HepG2 (cell line): ENCODE measurements around the gene ANKDD1A. TPM values are rescaled to one million over a fixed set of nuclear protein-coding genes. Genes with fewer than 3 reads are reported as not detected.

ENCODE experiments used
- ATAC-seq: fragments of 200-7000 bp; cut with Tn5 transposase; 3 replicates; pipeline ENCODE4 v1.9.1; 2020; ENCODE audit warnings: mild to moderate bottlenecking, moderate library complexity
- BruUV-seq: library from RNA; stranded (reverse); fragments of 400-500 nt; replicated peaks from 2 replicates; lab custom pipeline; 2021; lab: Mats Ljungman, UMichigan
- CTCF ChIA-PET: fragments of 300-600 bp; formaldehyde crosslinking; extraction: SDS; loops from one replicate; lab custom pipeline; 2021; ENCODE audit warnings: low total read pairs, inconsistent platforms, low intra/inter-chr PET ratio; lab: Yijun Ruan, JAX
- POLR2A ChIA-PET: fragments of 350-600 bp; sonication (Branson Sonifier 250); formaldehyde crosslinking; loops from one replicate; lab custom pipeline; 2020; ENCODE audit warnings: antibody characterized with exemption, inconsistent platforms; lab: Yijun Ruan, JAX
- DNase-seq: peaks from one replicate; pipeline ENCODE4 v3.0.0-alpha.2; 2015; ENCODE audit warnings: low spot score
- FAIRE-seq: peaks from 3 replicates; lab custom pipeline; 2011; peaks lifted over from hg19 to GRCh38; lab: Jason Lieb, UNC
- H2AFZ ChIP-seq: one replicate; pipeline ENCODE4 v1.6.1; 2011; ENCODE audit warnings: low read length, inconsistent platforms
- H3K27ac ChIP-seq: fragments of 300-600 bp; 3 replicates; pipeline ENCODE4 v1.8.0; 2011; ENCODE audit warnings: mixed run types, mild to moderate bottlenecking, mixed read lengths, low read length, inconsistent platforms; ENCODE audit not compliant: insufficient read depth; ENCODE audit errors: extremely low read length
- H3K27me3 ChIP-seq, 2 experiments: fragments of 200-600 bp in 1 of 2; 2 replicates in 1 of 2; 3 replicates in 1 of 2; pipeline versions ENCODE4 v1.6.0 to v1.8.0; 2011; ENCODE audit warnings: low read length in 2 of 2, mild to moderate bottlenecking in 2 of 2, moderate library complexity in 2 of 2, inconsistent platforms in 1 of 2; ENCODE audit not compliant: insufficient read depth in 2 of 2, control insufficient read depth in 1 of 2
- H3K36me3 ChIP-seq, 2 experiments: fragments of 200-600 bp in 1 of 2; replicated peaks in 1 of 2; 2 replicates in 1 of 2; 3 replicates in 1 of 2; pipeline versions ENCODE4 v1.5.1 to v1.8.0; 2011; ENCODE audit warnings: low read length in 2 of 2, inconsistent platforms in 1 of 2; ENCODE audit not compliant: insufficient read depth in 2 of 2, control insufficient read depth in 1 of 2
- H3K4me1 ChIP-seq: 2 replicates; pipeline ENCODE4 v1.5.1; 2012; ENCODE audit warnings: low read length, inconsistent platforms; ENCODE audit not compliant: insufficient read depth
- H3K4me2 ChIP-seq: 2 replicates; pipeline ENCODE4 v1.6.0; 2011; ENCODE audit warnings: low read depth, low read length, inconsistent platforms
- H3K4me3 ChIP-seq, 3 experiments: fragments of 200-600 bp in 1 of 3; sonication (generic), shearing (Covaris generic) in 1 of 3; replicated peaks in 1 of 3; 2 replicates each; pipeline ENCODE4 v1.5.1; 2011 to 2016; ENCODE audit warnings: low read length in 3 of 3, inconsistent platforms in 2 of 3, low read depth in 2 of 3, mild to moderate bottlenecking in 2 of 3, control low read depth in 1 of 3, mixed read lengths in 1 of 3; ENCODE audit not compliant: insufficient read depth in 1 of 3
- H3K79me2 ChIP-seq: one replicate; pipeline ENCODE4 v1.6.1; 2011; ENCODE audit warnings: low read length, inconsistent platforms; ENCODE audit not compliant: insufficient read depth
- H3K9ac ChIP-seq: 2 replicates; pipeline ENCODE4 v1.6.0; 2011; ENCODE audit warnings: mild to moderate bottlenecking, low read depth, low read length, inconsistent platforms; ENCODE audit not compliant: insufficient read depth
- H3K9me3 ChIP-seq: 2 replicates; pipeline ENCODE4 v1.5.1; 2012; ENCODE audit warnings: mild to moderate bottlenecking, low read length
- H4K20me1 ChIP-seq: 2 replicates; pipeline ENCODE4 v1.6.0; 2011; ENCODE audit warnings: inconsistent platforms, mild to moderate bottlenecking, low read length, moderate library complexity; ENCODE audit not compliant: insufficient read depth
- FOXM1 ChIP-seq: sonication (generic); formaldehyde crosslinking; IDR thresholded peaks from 2 replicates; pipeline ENCODE4 v1.5.0; 2020; ENCODE audit warnings: missing genetic modification reagents
- MTA3 ChIP-seq: sonication (generic); formaldehyde crosslinking; IDR thresholded peaks from 2 replicates; pipeline ENCODE4 v1.4.0; 2020; ENCODE audit warnings: missing genetic modification reagents
- MYC ChIP-seq: sonication (generic); formaldehyde crosslinking; IDR thresholded peaks from 2 replicates; pipeline ENCODE4 v1.9.0; 2021; ENCODE audit warnings: missing genetic modification reagents, borderline replicate concordance
- ZC3H4 ChIP-seq: sonication (generic); formaldehyde crosslinking; IDR thresholded peaks from 2 replicates; pipeline ENCODE4 v1.4.0; 2020; ENCODE audit warnings: missing genetic modification reagents, borderline replicate concordance
- ZFP36L1 ChIP-seq: sonication (generic); formaldehyde crosslinking; IDR thresholded peaks from 2 replicates; pipeline ENCODE4 v1.8.0; 2022; ENCODE audit warnings: mild to moderate bottlenecking, missing genetic modification reagents, moderate library complexity
- ZNF225 ChIP-seq: sonication (generic); formaldehyde crosslinking; IDR thresholded peaks from 2 replicates; pipeline ENCODE4 v1.4.0; 2020; ENCODE audit warnings: mild to moderate bottlenecking, missing genetic modification reagents
- ZZZ3 ChIP-seq: sonication (generic); formaldehyde crosslinking; IDR thresholded peaks from 2 replicates; pipeline ENCODE4 v1.4.0; 2020; ENCODE audit warnings: missing genetic modification reagents, mild to moderate bottlenecking, borderline replicate concordance
- WGBS: methylation state at CpG from one replicate; pipeline ENCODE4 v1.1.6; 2017; ENCODE audit warnings: low lambda C conversion rate; 5-methylcytosine and 5-hydroxymethylcytosine counted together
- in situ Hi-C: cut with HindIII; loops from 2 replicates; pipeline ENCODE4 v1.10.0; 2017; ENCODE audit warnings: low pct_unique_long_range_greater_than_20kb; ENCODE audit not compliant: extremely low pct_ligation_motif_present
- intact Hi-C: fragments of 100-400 bp; cut with micrococcal nuclease; formaldehyde crosslinking; loops from one replicate; pipeline ENCODE4 v1.10.0; 2022; ENCODE audit not compliant: unreplicated experiment
- polyA plus RNA-seq, 8 experiments: library from polyadenylated mRNA; depleted of rRNA in 3 of 8; stranded (reverse) in 7 of 8; unstranded in 1 of 8; fragments of >200 nt; fragmentation: Illumina TruSeq in 4 of 8; extraction: Trizol in 4 of 8; gene quantifications; 2 replicates each; pipeline versions ENCODE4 v1.2.1 to v1.2.3, GENCODE V29; 2011 to 2016; ENCODE audit warnings: low read depth in 4 of 8, missing spikeins in 1 of 8, mixed read lengths in 1 of 8; ENCODE audit not compliant: insufficient read depth in 1 of 8
- total RNA-seq, 5 experiments: library from RNA; depleted of rRNA; stranded (reverse); fragments of >200 nt; fragmentation: Illumina TruSeq; extraction: Trizol; gene quantifications; 2 replicates each; pipeline ENCODE4 v1.2.3, GENCODE V29; 2016; ENCODE audit warnings: low read depth in 1 of 5
- TF ChIP-seq, protein P1 (sequence below): sonication (generic); formaldehyde crosslinking; IDR thresholded peaks from 2 replicates; pipeline ENCODE4 v1.8.0; 2022; ENCODE audit warnings: low read depth, missing genetic modification reagents
- TF ChIP-seq, protein P2 (sequence below): sonication (generic); formaldehyde crosslinking; IDR thresholded peaks from 2 replicates; pipeline ENCODE4; 2020; ENCODE audit warnings: missing genetic modification reagents, mild to moderate bottlenecking, borderline replicate concordance
- TF ChIP-seq, protein P3 (sequence below): sonication (generic); formaldehyde crosslinking; IDR thresholded peaks from 2 replicates; pipeline ENCODE4 v1.5.1; 2020; ENCODE audit warnings: missing genetic modification reagents, mild to moderate bottlenecking, borderline replicate concordance

The ANKDD1A gene
- total and polyA plus RNA-seq, 2 of the 13 experiments (the other 11 are each of a cell fraction or from before 2014, with no cell fraction given): 0.11 to 0.48 TPM

- TF ChIP-seq, protein P1, sequence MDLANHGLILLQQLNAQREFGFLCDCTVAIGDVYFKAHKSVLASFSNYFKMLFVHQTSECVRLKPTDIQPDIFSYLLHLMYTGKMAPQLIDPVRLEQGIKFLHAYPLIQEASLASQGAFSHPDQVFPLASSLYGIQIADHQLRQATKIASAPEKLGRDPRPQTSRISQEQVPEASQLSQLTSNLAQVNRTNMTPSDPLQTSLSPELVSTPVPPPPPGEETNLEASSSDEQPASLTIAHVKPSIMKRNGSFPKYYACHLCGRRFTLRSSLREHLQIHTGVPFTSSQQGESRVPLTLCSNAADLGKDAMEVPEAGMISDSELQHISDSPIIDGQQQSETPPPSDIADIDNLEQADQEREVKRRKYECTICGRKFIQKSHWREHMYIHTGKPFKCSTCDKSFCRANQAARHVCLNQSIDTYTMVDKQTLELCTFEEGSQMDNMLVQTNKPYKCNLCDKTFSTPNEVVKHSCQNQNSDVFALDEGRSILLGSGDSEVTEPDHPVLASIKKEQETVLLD (CRISPR knock-in tag): no peak
- TF ChIP-seq MYC (CRISPR knock-in tag) (no peak), ZC3H4 (no peak), FOXM1 (CRISPR knock-in tag) (no peak), ZNF225 (no peak), ZFP36L1 (CRISPR knock-in tag) (no peak), MTA3 (CRISPR knock-in tag) (no peak), ZZZ3 (no peak)
- TF ChIP-seq, protein P2, sequence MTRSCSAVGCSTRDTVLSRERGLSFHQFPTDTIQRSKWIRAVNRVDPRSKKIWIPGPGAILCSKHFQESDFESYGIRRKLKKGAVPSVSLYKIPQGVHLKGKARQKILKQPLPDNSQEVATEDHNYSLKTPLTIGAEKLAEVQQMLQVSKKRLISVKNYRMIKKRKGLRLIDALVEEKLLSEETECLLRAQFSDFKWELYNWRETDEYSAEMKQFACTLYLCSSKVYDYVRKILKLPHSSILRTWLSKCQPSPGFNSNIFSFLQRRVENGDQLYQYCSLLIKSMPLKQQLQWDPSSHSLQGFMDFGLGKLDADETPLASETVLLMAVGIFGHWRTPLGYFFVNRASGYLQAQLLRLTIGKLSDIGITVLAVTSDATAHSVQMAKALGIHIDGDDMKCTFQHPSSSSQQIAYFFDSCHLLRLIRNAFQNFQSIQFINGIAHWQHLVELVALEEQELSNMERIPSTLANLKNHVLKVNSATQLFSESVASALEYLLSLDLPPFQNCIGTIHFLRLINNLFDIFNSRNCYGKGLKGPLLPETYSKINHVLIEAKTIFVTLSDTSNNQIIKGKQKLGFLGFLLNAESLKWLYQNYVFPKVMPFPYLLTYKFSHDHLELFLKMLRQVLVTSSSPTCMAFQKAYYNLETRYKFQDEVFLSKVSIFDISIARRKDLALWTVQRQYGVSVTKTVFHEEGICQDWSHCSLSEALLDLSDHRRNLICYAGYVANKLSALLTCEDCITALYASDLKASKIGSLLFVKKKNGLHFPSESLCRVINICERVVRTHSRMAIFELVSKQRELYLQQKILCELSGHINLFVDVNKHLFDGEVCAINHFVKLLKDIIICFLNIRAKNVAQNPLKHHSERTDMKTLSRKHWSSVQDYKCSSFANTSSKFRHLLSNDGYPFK (CRISPR knock-in tag): no peak
- TF ChIP-seq, protein P3, sequence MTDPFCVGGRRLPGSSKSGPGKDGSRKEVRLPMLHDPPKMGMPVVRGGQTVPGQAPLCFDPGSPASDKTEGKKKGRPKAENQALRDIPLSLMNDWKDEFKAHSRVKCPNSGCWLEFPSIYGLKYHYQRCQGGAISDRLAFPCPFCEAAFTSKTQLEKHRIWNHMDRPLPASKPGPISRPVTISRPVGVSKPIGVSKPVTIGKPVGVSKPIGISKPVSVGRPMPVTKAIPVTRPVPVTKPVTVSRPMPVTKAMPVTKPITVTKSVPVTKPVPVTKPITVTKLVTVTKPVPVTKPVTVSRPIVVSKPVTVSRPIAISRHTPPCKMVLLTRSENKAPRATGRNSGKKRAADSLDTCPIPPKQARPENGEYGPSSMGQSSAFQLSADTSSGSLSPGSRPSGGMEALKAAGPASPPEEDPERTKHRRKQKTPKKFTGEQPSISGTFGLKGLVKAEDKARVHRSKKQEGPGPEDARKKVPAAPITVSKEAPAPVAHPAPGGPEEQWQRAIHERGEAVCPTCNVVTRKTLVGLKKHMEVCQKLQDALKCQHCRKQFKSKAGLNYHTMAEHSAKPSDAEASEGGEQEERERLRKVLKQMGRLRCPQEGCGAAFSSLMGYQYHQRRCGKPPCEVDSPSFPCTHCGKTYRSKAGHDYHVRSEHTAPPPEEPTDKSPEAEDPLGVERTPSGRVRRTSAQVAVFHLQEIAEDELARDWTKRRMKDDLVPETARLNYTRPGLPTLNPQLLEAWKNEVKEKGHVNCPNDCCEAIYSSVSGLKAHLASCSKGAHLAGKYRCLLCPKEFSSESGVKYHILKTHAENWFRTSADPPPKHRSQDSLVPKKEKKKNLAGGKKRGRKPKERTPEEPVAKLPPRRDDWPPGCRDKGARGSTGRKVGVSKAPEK (CRISPR knock-in tag): no peak
- TF ChIP-seq, all 625 proteins: peak for 0
- no peak for ATAC-seq
- FAIRE-seq: no peak
- no peak overlapping the region for H3K27ac ChIP-seq
- H3K4me1 ChIP-seq: peaks cover 4% of the 10 kb centered on the region; the same call in 1 of the 2 replicates
- intact Hi-C loops (no loop called here), in situ Hi-C loops (no loop called here)
- ChIA-PET POLR2A (no interaction called here), CTCF (no interaction called here)
- no peak overlapping the region for H3K4me2 ChIP-seq
- 5% methylated on average over 1 of the region's 1 CpG for WGBS
- H3K36me3 ChIP-seq: no peaks in the 10 kb centered on the region
- DNase-seq: no peak
- no peaks in the 10 kb centered on the region for H4K20me1 ChIP-seq
- H3K27me3 ChIP-seq: peaks cover 2 to 23% of the 10 kb centered on the region in 2 experiments; a peak in 3 of 5 replicates
- BruUV-seq: no TSS peak
- H3K9me3 ChIP-seq: no peaks in the 10 kb centered on the region
- no peak overlapping the region for H3K4me3 ChIP-seq
- H3K79me2 ChIP-seq: no peaks in the 10 kb centered on the region
- no peak overlapping the region for H3K9ac ChIP-seq
- no peak overlapping the region for H2AFZ ChIP-seq
Measured at GRCh38 chr15:64907991-64908390, 3.7 kb upstream of the ANKDD1A start.
